Keratinocyte (primary cell): ENCODE measurements around the gene MPI. TPM values are rescaled to one million over a fixed set of nuclear protein-coding genes. Genes with fewer than 3 reads are reported as not detected.

Source experiments
- DNase-seq: peaks from one replicate; pipeline ENCODE4 v3.0.0-alpha.2; 2011; ENCODE audit warnings: low read depth, missing footprints, low spot score
- FAIRE-seq: peaks from 2 replicates; lab custom pipeline; 2011; peaks lifted over from hg19 to GRCh38; lab: Jason Lieb, UNC
- H2AFZ ChIP-seq: 2 replicates; pipeline ENCODE4 v1.6.0; 2012; ENCODE audit warnings: low read length, control low read depth, inconsistent platforms; ENCODE audit not compliant: control insufficient read depth
- H3K27ac ChIP-seq: 2 replicates; pipeline ENCODE4 v1.5.1; 2011; ENCODE audit warnings: low read length; ENCODE audit not compliant: control insufficient read depth, insufficient read depth
- H3K27me3 ChIP-seq: 3 replicates; pipeline ENCODE4 v1.6.0; 2011; ENCODE audit warnings: low read length; ENCODE audit not compliant: control insufficient read depth, insufficient read depth; ENCODE audit errors: extremely low read depth
- H3K36me3 ChIP-seq, 2 experiments: 2 replicates in 1 of 2; 3 replicates in 1 of 2; pipeline ENCODE4 v1.5.1; 2011; ENCODE audit warnings: low read length in 2 of 2, mild to moderate bottlenecking in 1 of 2; ENCODE audit not compliant: control insufficient read depth in 2 of 2, insufficient read depth in 2 of 2; ENCODE audit errors: extremely low read depth in 1 of 2
- H3K4me1 ChIP-seq: 3 replicates; pipeline ENCODE4 v1.5.1; 2011; ENCODE audit warnings: low read length; ENCODE audit not compliant: control insufficient read depth, insufficient read depth; ENCODE audit errors: extremely low read depth
- H3K4me2 ChIP-seq: 3 replicates; pipeline ENCODE4 v1.6.0; 2011; ENCODE audit warnings: low read depth, low read length; ENCODE audit not compliant: control insufficient read depth, insufficient read depth; ENCODE audit errors: extremely low read depth
- H3K4me3 ChIP-seq, 3 experiments: fragments of 200-600 bp in 1 of 3; sonication (generic) in 1 of 3; 2 replicates in 2 of 3; 3 replicates in 1 of 3; pipeline ENCODE4 v1.5.1; 2011 to 2016; ENCODE audit warnings: low read length in 3 of 3, mild to moderate bottlenecking in 3 of 3, control low read depth in 2 of 3, inconsistent platforms in 1 of 3, low read depth in 1 of 3, mixed read lengths in 1 of 3, mixed run types in 1 of 3, moderate library complexity in 1 of 3; ENCODE audit not compliant: control insufficient read depth in 2 of 3, insufficient read depth in 2 of 3; ENCODE audit errors: extremely low read depth in 1 of 3
- H3K79me2 ChIP-seq: 2 replicates; pipeline ENCODE4 v1.6.0; 2012; ENCODE audit warnings: low read length; ENCODE audit not compliant: control insufficient read depth, insufficient read depth
- H3K9ac ChIP-seq: 3 replicates; pipeline ENCODE4 v1.6.0; 2011; ENCODE audit warnings: low read length; ENCODE audit not compliant: control insufficient read depth, insufficient read depth; ENCODE audit errors: extremely low read depth
- H3K9me1 ChIP-seq: 3 replicates; pipeline ENCODE4 v1.6.0; 2011; ENCODE audit warnings: low read length; ENCODE audit not compliant: control insufficient read depth, insufficient read depth; ENCODE audit errors: extremely low read depth
- H3K9me3 ChIP-seq: 2 replicates; pipeline ENCODE4 v1.5.1; 2012; ENCODE audit warnings: low read depth, low read length; ENCODE audit not compliant: control insufficient read depth
- H4K20me1 ChIP-seq: 3 replicates; pipeline ENCODE4 v1.6.0; 2011; ENCODE audit warnings: low read length; ENCODE audit not compliant: control insufficient read depth, insufficient read depth; ENCODE audit errors: extremely low read depth
- EZH2 ChIP-seq: IDR thresholded peaks from one replicate; pipeline ENCODE4 v1.6.1; 2012; ENCODE audit warnings: inconsistent platforms, mild to moderate bottlenecking, low read length, moderate library complexity
- dilution Hi-C: fragments of 300-500 bp; cut with MboI; formaldehyde crosslinking; loops from one replicate; pipeline ENCODE4 v1.7.0; 2020; ENCODE audit warnings: low sequenced_read_pairs; ENCODE audit not compliant: extremely low pct_ligation_motif_present
- polyA plus RNA-seq, 5 experiments: library from polyadenylated mRNA; depleted of rRNA in 3 of 5; stranded (reverse) in 3 of 5; stranded (forward) in 1 of 5; unstranded in 1 of 5; fragments of >200 nt; gene quantifications; 1 replicate in 1 of 5; 2 replicates in 3 of 5; 3 replicates in 1 of 5; pipeline versions ENCODE4 v1.2.1 to v1.2.3, GENCODE V29; 2011 to 2012; ENCODE audit warnings: missing spikeins in 2 of 5, low read depth in 1 of 5, low replicate concordance in 1 of 5
- TF ChIP-seq, protein P1 (sequence below), 3 experiments: IDR thresholded peaks in 1 of 3; conservative IDR thresholded peaks in 1 of 3; optimal IDR thresholded peaks in 1 of 3; 2 replicates in 2 of 3; 3 replicates in 1 of 3; pipeline versions ENCODE3 to v1.5.1; 2011; ENCODE audit warnings: low read length in 3 of 3, mild to moderate bottlenecking in 3 of 3, moderate library complexity in 2 of 3, control low read depth in 1 of 3, inconsistent platforms in 1 of 3; ENCODE audit not compliant: insufficient read depth in 2 of 3; ENCODE audit errors: extremely low read depth in 1 of 3

MPI gene
- polyA plus RNA-seq, 1 donor (not counting 4 experiments of a cell fraction or from before 2014, with no cell fraction given), result 39.2 TPM

DNA sequence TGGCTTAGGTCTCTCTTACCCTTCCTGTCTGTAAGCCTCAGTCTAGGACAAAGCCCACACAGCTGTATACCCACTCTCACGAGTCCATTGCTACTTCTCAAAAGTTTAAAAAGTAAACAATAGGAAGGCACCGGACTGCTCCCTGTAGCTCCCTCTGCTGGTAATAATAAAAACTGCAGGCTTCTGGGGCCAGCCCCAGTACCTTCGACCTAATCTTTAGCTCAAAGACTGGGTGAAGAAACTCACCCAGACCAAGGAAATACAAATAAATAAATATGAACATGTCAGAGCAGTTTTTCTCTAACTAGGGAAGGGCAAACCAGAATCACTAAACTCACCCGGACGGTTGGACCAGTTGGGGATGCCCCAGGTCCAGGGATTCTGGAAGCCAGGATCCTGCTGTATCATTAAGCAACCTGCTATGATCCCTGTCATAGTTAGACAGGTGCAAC, 11.8 kb downstream of the MPI start:
- Histone ChIP-seq H3K4me2 (no peak overlapping the region), H4K20me1 (no peaks in the 10 kb centered on the region), H3K4me3 (no peak overlapping the region), H3K36me3 (peaks cover 33 to 39% of the 10 kb centered on the region in 2 experiments), H3K9me1 (peaks cover 5% of the 10 kb centered on the region), H2AFZ (no peak overlapping the region), H3K79me2 (peaks cover 22% of the 10 kb centered on the region), H3K9me3 (no peaks in the 10 kb centered on the region), H3K4me1 (peaks cover 4% of the 10 kb centered on the region), H3K27me3 (no peaks in the 10 kb centered on the region), H3K9ac (no peak overlapping the region), H3K27ac (no peak overlapping the region)
- dilution Hi-C loops, result no loop called here
- TF ChIP-seq, protein P1, sequence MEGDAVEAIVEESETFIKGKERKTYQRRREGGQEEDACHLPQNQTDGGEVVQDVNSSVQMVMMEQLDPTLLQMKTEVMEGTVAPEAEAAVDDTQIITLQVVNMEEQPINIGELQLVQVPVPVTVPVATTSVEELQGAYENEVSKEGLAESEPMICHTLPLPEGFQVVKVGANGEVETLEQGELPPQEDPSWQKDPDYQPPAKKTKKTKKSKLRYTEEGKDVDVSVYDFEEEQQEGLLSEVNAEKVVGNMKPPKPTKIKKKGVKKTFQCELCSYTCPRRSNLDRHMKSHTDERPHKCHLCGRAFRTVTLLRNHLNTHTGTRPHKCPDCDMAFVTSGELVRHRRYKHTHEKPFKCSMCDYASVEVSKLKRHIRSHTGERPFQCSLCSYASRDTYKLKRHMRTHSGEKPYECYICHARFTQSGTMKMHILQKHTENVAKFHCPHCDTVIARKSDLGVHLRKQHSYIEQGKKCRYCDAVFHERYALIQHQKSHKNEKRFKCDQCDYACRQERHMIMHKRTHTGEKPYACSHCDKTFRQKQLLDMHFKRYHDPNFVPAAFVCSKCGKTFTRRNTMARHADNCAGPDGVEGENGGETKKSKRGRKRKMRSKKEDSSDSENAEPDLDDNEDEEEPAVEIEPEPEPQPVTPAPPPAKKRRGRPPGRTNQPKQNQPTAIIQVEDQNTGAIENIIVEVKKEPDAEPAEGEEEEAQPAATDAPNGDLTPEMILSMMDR (optimal IDR thresholded peaks at IDR 0.05 in 1 of 3, IDR thresholded peaks at IDR 0.05 in 1 of 3, conservative IDR thresholded peaks at IDR 0.05 in 1 of 3; ENCODE audit: extremely low read depth in 1 of 3, insufficient read depth in 2 of 3, low read length in 3 of 3), result peak; percentile 53 to 85 (median 78)
- no peak for TF ChIP-seq EZH2
- no peak for FAIRE-seq
- DNase-seq, result no peak

DNA sequence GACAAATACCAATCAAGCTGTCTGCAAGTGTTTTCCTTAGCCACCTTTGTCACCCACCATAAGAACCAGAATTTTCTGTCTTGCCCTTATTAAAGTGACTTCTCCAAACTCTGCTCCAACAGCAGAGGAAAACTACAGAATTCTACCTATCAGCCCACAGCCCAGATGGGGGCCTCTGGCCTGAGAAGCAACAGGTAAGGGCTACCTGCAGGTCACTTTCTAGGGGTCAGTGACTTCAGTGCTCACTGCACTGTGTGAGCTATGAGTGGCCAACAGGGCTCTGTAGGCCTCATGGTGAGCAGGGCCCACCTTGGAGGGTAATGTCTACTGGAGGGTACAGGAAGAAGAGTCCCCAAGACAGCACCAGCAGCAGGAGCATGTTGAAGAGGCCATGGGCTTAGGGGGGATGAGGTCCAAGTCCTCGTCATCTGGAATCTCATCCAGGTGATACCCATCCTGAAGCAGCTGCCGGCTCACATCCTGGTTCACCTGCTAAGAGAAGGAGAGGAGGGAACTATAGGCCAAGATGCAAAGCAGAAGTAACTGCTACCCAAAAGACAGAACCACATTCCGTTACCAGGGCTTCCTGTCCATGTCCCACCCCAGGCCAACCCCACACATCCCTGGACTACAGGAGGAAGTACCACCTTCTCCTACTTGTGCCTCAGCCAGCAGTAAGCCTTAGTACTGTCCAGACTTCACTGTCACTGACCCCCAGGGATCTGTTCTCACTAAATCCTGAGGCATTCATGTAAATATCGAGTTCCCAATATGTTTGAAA, 12.6 kb downstream of the MPI start:
- peaks cover 22% of the 10 kb centered on the region for H3K79me2 ChIP-seq
- H3K27ac ChIP-seq, result no peak overlapping the region
- no peak overlapping the region for H3K9ac ChIP-seq
- H3K27me3 ChIP-seq, result no peaks in the 10 kb centered on the region
- dilution Hi-C loops, result no loop called here
- FAIRE-seq, result no peak
- no peaks in the 10 kb centered on the region for H3K9me3 ChIP-seq
- H2AFZ ChIP-seq, result no peak overlapping the region
- H4K20me1 ChIP-seq, result no peaks in the 10 kb centered on the region
- peaks cover 10% of the 10 kb centered on the region for H3K4me1 ChIP-seq
- TF ChIP-seq EZH2, result no peak
- TF ChIP-seq, protein P1 (optimal IDR thresholded peaks at IDR 0.05 in 1 of 3, IDR thresholded peaks at IDR 0.05 in 1 of 3, conservative IDR thresholded peaks at IDR 0.05 in 1 of 3; ENCODE audit: extremely low read depth in 1 of 3, insufficient read depth in 2 of 3, low read length in 3 of 3), result no peak
- H3K4me2 ChIP-seq, result no peak overlapping the region
- peaks cover 33 to 39% of the 10 kb centered on the region in 2 experiments for H3K36me3 ChIP-seq
- no peak overlapping the region for H3K4me3 ChIP-seq
- H3K9me1 ChIP-seq, result peaks cover 5% of the 10 kb centered on the region
- DNase-seq, result no peak
